ENCODE results near the gene BLTP1. TPM values are rescaled to one million over a fixed set of nuclear protein-coding genes. Genes with fewer than 3 reads are reported as not detected.

BLTP1 gene
- total RNA-seq, 1 experiment from 2014 or later: 8.3 TPM

DNA sequence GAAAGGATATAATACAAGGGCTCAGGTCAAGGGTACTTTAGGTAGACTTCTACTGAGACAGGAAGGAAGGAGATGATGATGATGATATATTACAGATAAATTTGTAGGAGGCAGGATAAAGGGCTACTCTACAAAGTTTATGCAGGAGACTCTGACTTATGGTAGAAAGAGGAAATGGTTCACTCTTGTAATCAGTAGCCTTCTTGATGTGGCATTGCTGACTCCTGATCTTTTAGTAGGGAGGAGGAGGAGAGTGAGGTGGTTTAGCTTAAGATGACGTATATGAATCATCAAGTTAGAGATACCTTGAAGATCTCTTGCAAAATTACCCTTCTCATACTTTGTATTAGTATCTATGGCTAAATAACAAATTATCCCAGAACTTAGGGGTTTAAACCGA lies 4.7 kb downstream of the BLTP1 start:
- in situ Hi-C loops (cut with HindIII; ENCODE audit: low pct_unique_long_range_greater_than_20kb, low sequenced_read_pairs): no loop called here
- DNase-seq (ENCODE audit: low read depth): no peak

GRCh38 chr4:122163301-122163700 lies 11.2 kb downstream of the BLTP1 start:
- in situ Hi-C loops (cut with HindIII; ENCODE audit: low pct_unique_long_range_greater_than_20kb, low sequenced_read_pairs): no loop called here

DNA sequence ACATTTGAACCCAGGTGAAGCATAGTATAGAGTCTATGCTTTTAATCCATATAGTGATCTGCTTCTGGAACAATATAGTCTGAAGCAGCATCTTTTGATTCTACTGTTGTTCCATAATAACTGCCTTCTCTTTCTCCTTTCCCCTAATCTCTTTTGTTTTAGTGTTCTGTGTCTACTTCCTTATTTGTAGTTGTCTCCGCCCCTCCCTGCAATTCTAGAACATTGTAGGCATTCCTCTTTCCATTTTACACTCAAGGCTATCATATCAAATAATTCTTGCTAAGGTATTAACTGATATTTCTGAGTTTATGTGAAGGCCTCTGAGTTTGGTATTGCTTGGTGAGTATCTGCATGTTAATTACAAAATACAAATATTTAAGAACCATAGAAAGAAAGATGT lies 11.6 kb downstream of the BLTP1 start:
- in situ Hi-C loops (cut with HindIII; ENCODE audit: low pct_unique_long_range_greater_than_20kb, low sequenced_read_pairs): no loop called here
- no peak for DNase-seq (ENCODE audit: low read depth)

More at GRCh38 chr4:122163301-122163700, 11.2 kb downstream of the BLTP1 start:
- DNase-seq (ENCODE audit: low read depth): no peak

DNA sequence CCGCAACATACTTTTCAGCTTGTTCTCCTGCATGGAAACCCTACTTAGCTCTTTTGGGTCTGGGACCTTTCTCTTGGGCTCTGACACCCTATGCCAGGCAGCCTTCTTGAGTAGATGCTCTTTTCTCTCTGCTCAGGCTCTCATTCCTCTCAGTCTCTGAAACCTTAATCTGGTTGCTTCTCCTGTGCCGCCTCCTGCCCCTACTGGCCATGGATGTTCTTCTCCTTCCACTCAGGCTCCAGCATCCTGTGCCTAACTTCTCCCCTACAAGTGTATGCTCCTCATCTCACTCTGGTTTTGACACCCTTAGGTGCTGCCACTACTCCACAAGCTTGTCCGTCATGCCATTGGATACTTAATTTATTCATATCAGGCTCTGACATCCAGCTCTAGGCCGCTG lies 15.2 kb downstream of the BLTP1 start:
- in situ Hi-C loops (cut with HindIII; ENCODE audit: low pct_unique_long_range_greater_than_20kb, low sequenced_read_pairs): no loop called here
- no peak for DNase-seq (ENCODE audit: low read depth)

DNA sequence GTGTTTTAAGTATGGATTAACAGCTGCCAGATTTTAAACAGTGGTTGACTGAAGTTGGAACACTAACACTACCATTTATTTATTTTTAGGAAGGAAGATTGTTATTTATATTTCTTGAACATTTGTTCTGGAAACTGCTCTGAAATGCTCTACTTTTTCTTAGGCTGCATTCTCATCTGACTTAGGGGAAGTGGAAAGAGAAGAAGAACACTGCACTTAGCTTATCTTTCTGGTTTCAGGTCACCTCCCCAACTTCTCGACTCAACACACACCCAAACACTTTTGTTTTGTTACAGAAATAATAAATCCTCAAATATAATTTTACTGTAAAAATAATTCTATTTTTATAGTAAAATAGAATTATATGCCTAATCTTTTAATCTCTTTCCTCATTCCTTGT lies 18.6 kb downstream of the BLTP1 start:
- in situ Hi-C loops (cut with HindIII; ENCODE audit: low pct_unique_long_range_greater_than_20kb, low sequenced_read_pairs): no loop called here
- DNase-seq (ENCODE audit: low read depth): no peak

DNA sequence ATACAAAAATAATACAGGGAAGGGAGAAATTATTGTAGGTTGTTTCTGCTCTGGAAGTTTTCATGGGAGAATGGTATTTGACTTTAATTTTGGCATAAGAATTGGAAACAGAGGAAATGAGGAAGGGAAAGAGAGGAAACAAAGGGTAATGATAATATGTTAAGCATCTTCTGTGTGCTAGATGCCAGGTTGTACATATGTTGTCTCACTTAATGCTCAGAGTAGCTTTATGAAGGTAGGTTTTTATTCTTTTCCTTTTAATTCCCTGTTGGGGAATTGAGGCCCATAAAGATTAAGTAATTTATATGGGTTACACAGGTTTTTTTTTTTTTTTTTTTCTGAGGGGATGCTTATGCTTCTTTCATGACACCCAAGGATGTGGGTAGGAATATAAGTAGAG lies 19.2 kb downstream of the BLTP1 start:
- in situ Hi-C loops (cut with HindIII; ENCODE audit: low pct_unique_long_range_greater_than_20kb, low sequenced_read_pairs): no loop called here
- no peak for DNase-seq (ENCODE audit: low read depth)

GRCh38 chr4:122172266-122172665 lies 20.1 kb downstream of the BLTP1 start:
- no peak for DNase-seq (ENCODE audit: low read depth)
- in situ Hi-C loops (cut with HindIII; ENCODE audit: low pct_unique_long_range_greater_than_20kb, low sequenced_read_pairs): no loop called here

GRCh38 chr4:122178961-122179360 lies 26.8 kb downstream of the BLTP1 start:
- DNase-seq (ENCODE audit: low read depth): no peak
- in situ Hi-C loops (cut with HindIII; ENCODE audit: low pct_unique_long_range_greater_than_20kb, low sequenced_read_pairs): no loop called here

DNA sequence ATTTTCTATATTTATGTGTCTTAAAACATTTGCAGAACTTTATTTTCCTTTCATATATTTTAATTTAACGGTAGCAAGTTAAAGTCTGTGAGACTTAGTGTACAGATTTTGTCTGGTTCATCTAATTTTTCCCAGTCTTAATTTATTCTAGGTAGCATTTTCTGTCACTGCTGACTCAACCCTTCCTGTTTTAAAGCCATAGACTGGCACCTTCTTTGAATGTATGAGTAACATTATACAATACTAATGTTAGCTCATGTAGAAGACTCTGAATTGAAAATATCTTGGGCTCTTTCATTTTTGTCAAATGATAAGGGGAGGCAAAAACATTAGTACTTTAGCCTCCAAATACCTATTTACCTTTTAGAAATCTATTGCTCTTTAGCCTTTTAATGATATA lies 43.6 kb downstream of the BLTP1 start:
- no peak for DNase-seq (ENCODE audit: low read depth)
- in situ Hi-C loops (cut with HindIII; ENCODE audit: low pct_unique_long_range_greater_than_20kb, low sequenced_read_pairs): no loop called here

Other genes with a start within 250 kb of the BLTP1 start
- gene TRPC3, start 200.3 kb upstream of the BLTP1 start, total RNA-seq (2014; rRNA removed; shearing (Covaris generic); ENCODE audit: low replicate concordance): 0.98 TPM in 1 of 2 replicates, not detected in the other
- gene ADAD1, start 226.7 kb downstream of the BLTP1 start, total RNA-seq (2014; rRNA removed; shearing (Covaris generic); ENCODE audit: low replicate concordance): not detected in 2 replicates